Activated T-helper 1 cell treated with anti-CD3 and anti-CD28 coated beads, Interleukin-2, amount 50 U/mL, for 16 hours (primary cell): ENCODE measurements around the gene TRAF3IP1.
"Not testable (repeated sequence)": the region's sequence is repeated elsewhere in the genome, so short reads cannot be mapped to it uniquely, and the experiment has no call there.

Source experiments
- DNase-seq, 2 donors: peaks; one replicate each; pipeline ENCODE4 v3.0.0-alpha.2; 2020; ENCODE audit warnings: low read depth in 1 of 2, low spot score in 1 of 2

Gene TRAF3IP1

GRCh38 chr2:238306672-238306998, 13.7 kb upstream of the TRAF3IP1 start:
- no peak for DNase-seq

- DNase-seq: no peak
Measured at GRCh38 chr2:238308177-238308576, 12.1 kb upstream of the TRAF3IP1 start.

GRCh38 chr2:238310721-238311120, 9.6 kb upstream of the TRAF3IP1 start:
- not testable (repeated sequence) for DNase-seq

- DNase-seq: no peak
Measured at GRCh38 chr2:238313289-238313990, 6.9 kb upstream of the TRAF3IP1 start.

- DNase-seq: no peak
Measured at GRCh38 chr2:238313991-238314350, 6.3 kb upstream of the TRAF3IP1 start.

- DNase-seq: no peak
Measured at GRCh38 chr2:238314576-238314975, 5.7 kb upstream of the TRAF3IP1 start.

- DNase-seq: no peak
Measured at GRCh38 chr2:238315031-238315595, 5.2 kb upstream of the TRAF3IP1 start.

- DNase-seq: no peak
Measured at GRCh38 chr2:238320648-238321281, 447 bp downstream of the TRAF3IP1 start.

- no peak for DNase-seq
Measured at GRCh38 chr2:238321467-238321866, 1.1 kb downstream of the TRAF3IP1 start.

- no peak for DNase-seq
Measured at GRCh38 chr2:238322001-238322411, 1.7 kb downstream of the TRAF3IP1 start.

GRCh38 chr2:238324248-238324647, 3.9 kb downstream of the TRAF3IP1 start:
- not testable (repeated sequence) for DNase-seq

GRCh38 chr2:238325694-238326093, 5.4 kb downstream of the TRAF3IP1 start:
- no peak for DNase-seq

- DNase-seq: no peak
Measured at GRCh38 chr2:238326801-238327365, 6.6 kb downstream of the TRAF3IP1 start.

- no peak for DNase-seq
Measured at GRCh38 chr2:238327751-238328150, 7.4 kb downstream of the TRAF3IP1 start.

- DNase-seq: no peak
Measured at GRCh38 chr2:238330391-238330790, 10.1 kb downstream of the TRAF3IP1 start.

GRCh38 chr2:238331916-238332315, 11.6 kb downstream of the TRAF3IP1 start:
- no peak for DNase-seq

- DNase-seq: no peak
Measured at GRCh38 chr2:238334885-238335284, 14.6 kb downstream of the TRAF3IP1 start.

GRCh38 chr2:238335591-238335990, 15.3 kb downstream of the TRAF3IP1 start:
- DNase-seq: not testable (repeated sequence)

- no peak for DNase-seq
Measured at GRCh38 chr2:238336151-238336550, 15.8 kb downstream of the TRAF3IP1 start.

- DNase-seq: no peak
Measured at GRCh38 chr2:238336793-238337444, 16.6 kb downstream of the TRAF3IP1 start.

GRCh38 chr2:238337846-238338245, 17.5 kb downstream of the TRAF3IP1 start:
- no peak for DNase-seq
